Measurements from ENCODE around the gene ITGB5. TPM values are rescaled to one million over a fixed set of nuclear protein-coding genes. Genes with fewer than 3 reads are reported as not detected.

ITGB5 gene
- total and polyA plus RNA-seq, 2 donors (not counting 3 experiments of a cell fraction or from before 2014, with no cell fraction given) = 144 to 170 TPM

GRCh38 chr3:124826703-124827102, 60.5 kb downstream of the ITGB5 start:
- H3K9me3 ChIP-seq (replicated peaks; ENCODE audit: control insufficient read depth, insufficient read depth, low read length) = no peaks in the 10 kb centered on the region
- peaks cover 3% of the 10 kb centered on the region for H3K4me1 ChIP-seq (ENCODE audit: control insufficient read depth, extremely low read depth, insufficient read depth, low read length)
- BruUV-seq (replicated peaks) = no TSS peak
- no peak overlapping the region for H3K9ac ChIP-seq (replicated peaks; ENCODE audit: extremely low read depth, insufficient read depth, low read length)
- no peaks in the 10 kb centered on the region for H3K36me3 ChIP-seq (ENCODE audit: control insufficient read depth in 2 of 2, extremely low read depth in 1 of 2, insufficient read depth in 2 of 2, low read length in 2 of 2)
- ChIA-PET POLR2A (no interaction called here), CTCF (interaction anchor here (0.8 to 2.8 kb wide), 7 partner anchors 9 to 74 kb away, joined by 3 to 19 read pairs (median 7); no protein-coding TSS in a partner anchor)
- no peaks in the 10 kb centered on the region for H4K20me1 ChIP-seq (replicated peaks; ENCODE audit: control insufficient read depth, extremely low read depth, insufficient read depth, low read length)
- intact Hi-C loops (cut with micrococcal nuclease) = no loop called here
- no peak overlapping the region for H3K4me2 ChIP-seq (ENCODE audit: insufficient read depth, low read length)
- DNase-seq (ENCODE audit: low read depth, low spot score) (peak; percentile 74), FAIRE-seq (peak; percentile 77)
- no peak overlapping the region for H3K4me3 ChIP-seq (replicated peaks in 1 of 3; ENCODE audit: insufficient read depth in 1 of 3, low read depth in 1 of 3, low read length in 3 of 3)
- no peak overlapping the region for H2AFZ ChIP-seq (ENCODE audit: low read depth, low read length)
- dilution Hi-C loops (cut with MboI; ENCODE audit: extremely low pct_ligation_motif_present, low sequenced_read_pairs) = no loop called here
- TF ChIP-seq GATA2 (IDR thresholded peaks at IDR 0.05; ENCODE audit: insufficient read depth, insufficient read length, low read depth, low read length) (no peak), EZH2 (IDR thresholded peaks at IDR 0.05; ENCODE audit: borderline replicate concordance, low read depth, low read length, severe bottlenecking) (no peak), MYC (IDR thresholded peaks at IDR 0.05; ENCODE audit: low read depth, low read length) (no peak), CTCF (IDR thresholded peaks at IDR 0.05; ENCODE audit: extremely low read depth in 1 of 2, insufficient read depth in 1 of 2, low read depth in 1 of 2, low read length in 2 of 2) (no peak)
- H3K27ac ChIP-seq (ENCODE audit: insufficient read depth, low read depth, low read length) = no peak overlapping the region
- no peaks in the 10 kb centered on the region for H3K27me3 ChIP-seq (ENCODE audit: control insufficient read depth in 2 of 2, insufficient read depth in 2 of 2, low read length in 2 of 2)
- H3K79me2 ChIP-seq (ENCODE audit: control insufficient read depth, insufficient read depth, low read length) = no peaks in the 10 kb centered on the region
- H3K9me1 ChIP-seq (replicated peaks; ENCODE audit: control insufficient read depth, extremely low read depth, insufficient read depth, low read length) = no peaks in the 10 kb centered on the region

- Histone ChIP-seq H2AFZ (ENCODE audit: low read depth, low read length) (no peak overlapping the region), H3K9me1 (replicated peaks; ENCODE audit: control insufficient read depth, extremely low read depth, insufficient read depth, low read length) (no peaks in the 10 kb centered on the region), H3K9me3 (replicated peaks; ENCODE audit: control insufficient read depth, insufficient read depth, low read length) (no peaks in the 10 kb centered on the region), H3K36me3 (ENCODE audit: control insufficient read depth in 2 of 2, extremely low read depth in 1 of 2, insufficient read depth in 2 of 2, low read length in 2 of 2) (no peaks in the 10 kb centered on the region), H3K4me1 (ENCODE audit: control insufficient read depth, extremely low read depth, insufficient read depth, low read length) (peaks cover 3% of the 10 kb centered on the region), H4K20me1 (replicated peaks; ENCODE audit: control insufficient read depth, extremely low read depth, insufficient read depth, low read length) (no peaks in the 10 kb centered on the region), H3K9ac (replicated peaks; ENCODE audit: extremely low read depth, insufficient read depth, low read length) (no peak overlapping the region), H3K27ac (ENCODE audit: insufficient read depth, low read depth, low read length) (no peak overlapping the region), H3K79me2 (ENCODE audit: control insufficient read depth, insufficient read depth, low read length) (no peaks in the 10 kb centered on the region), H3K27me3 (ENCODE audit: control insufficient read depth in 2 of 2, insufficient read depth in 2 of 2, low read length in 2 of 2) (no peaks in the 10 kb centered on the region), H3K4me3 (replicated peaks in 1 of 3; ENCODE audit: insufficient read depth in 1 of 3, low read depth in 1 of 3, low read length in 3 of 3) (no peak overlapping the region), H3K4me2 (ENCODE audit: insufficient read depth, low read length) (no peak overlapping the region)
- peak; percentile 24 for FAIRE-seq
- no TSS peak for BruUV-seq (replicated peaks)
- no peak for DNase-seq (ENCODE audit: low read depth, low spot score)
- ChIA-PET CTCF (interaction anchor here (0.7 to 1.2 kb wide), 2 partner anchors 63 to 77 kb away, joined by 3 to 5 read pairs; no protein-coding TSS in a partner anchor), POLR2A (no interaction called here)
- intact Hi-C loops (cut with micrococcal nuclease) (no loop called here), dilution Hi-C loops (cut with MboI; ENCODE audit: extremely low pct_ligation_motif_present, low sequenced_read_pairs) (no loop called here)
- TF ChIP-seq CTCF (IDR thresholded peaks at IDR 0.05; ENCODE audit: extremely low read depth in 1 of 2, insufficient read depth in 1 of 2, low read depth in 1 of 2, low read length in 2 of 2) (no peak), POLR2A (IDR thresholded peaks at IDR 0.05; ENCODE audit: low read depth, low read length) (no peak), MAX (IDR thresholded peaks at IDR 0.05; ENCODE audit: insufficient read depth, insufficient read length) (no peak), FOS (IDR thresholded peaks at IDR 0.05; ENCODE audit: borderline replicate concordance, insufficient read depth, low read length) (no peak), MYC (IDR thresholded peaks at IDR 0.05; ENCODE audit: low read depth, low read length) (no peak), JUN (IDR thresholded peaks at IDR 0.05; ENCODE audit: borderline replicate concordance, insufficient read depth, insufficient read length, low read depth) (no peak), EZH2 (IDR thresholded peaks at IDR 0.05; ENCODE audit: borderline replicate concordance, low read depth, low read length, severe bottlenecking) (no peak), GATA2 (IDR thresholded peaks at IDR 0.05; ENCODE audit: insufficient read depth, insufficient read length, low read depth, low read length) (no peak), POLR2AphosphoS5 (IDR thresholded peaks at IDR 0.05; ENCODE audit: insufficient read depth, low read depth, low read length) (no peak)
These were observed 62.8 kb downstream of the ITGB5 start for GRCh38 chr3:124824286-124824915.

All from endothelial cell of umbilical vein (primary cell).